ENCODE measurements around the gene SPRTN.

GRCh38 chr1:231374394-231374793 is 36.3 kb downstream of the SPRTN start:
- TF ChIP-seq CTCF (IDR thresholded peaks at IDR 0.05; ENCODE audit: poor library complexity) (no peak), EZH2phosphoT487 (IDR thresholded peaks at IDR 0.05; ENCODE audit: low read depth, severe bottlenecking, unreplicated experiment) (no peak), EZH2 (IDR thresholded peaks at IDR 0.05; ENCODE audit: borderline replicate concordance) (no peak)

Measured in hepatocyte (in vitro differentiated cells).